NT2/D1 (cell line): ENCODE measurements around the gene LY86.

ENCODE experiments used
- DNase-seq: peaks from one replicate; pipeline ENCODE4 v3.0.0-alpha.2; 2011; ENCODE audit warnings: low read depth, low spot score
- H3K27me3 ChIP-seq: 2 replicates; pipeline ENCODE4 v1.6.0; 2011; ENCODE audit warnings: mild to moderate bottlenecking; ENCODE audit not compliant: insufficient read length, insufficient read depth
- H3K36me3 ChIP-seq: 2 replicates; pipeline ENCODE4 v1.6.1; 2011; ENCODE audit warnings: mild to moderate bottlenecking, low read length, mixed read lengths; ENCODE audit not compliant: insufficient read depth, insufficient read length
- H3K4me1 ChIP-seq: 2 replicates; pipeline ENCODE4 v1.5.1; 2011; ENCODE audit not compliant: insufficient read depth, insufficient read length
- H3K4me3 ChIP-seq: 2 replicates; pipeline ENCODE4 v1.5.1; 2011; ENCODE audit warnings: low read depth; ENCODE audit not compliant: insufficient read length
- H3K9ac ChIP-seq: 2 replicates; pipeline ENCODE4 v1.6.0; 2011; ENCODE audit warnings: low read depth; ENCODE audit not compliant: insufficient read length
- H3K9me3 ChIP-seq: 2 replicates; pipeline ENCODE4 v1.5.1; 2011; ENCODE audit warnings: mild to moderate bottlenecking, low read length; ENCODE audit not compliant: insufficient read depth
- SUZ12 ChIP-seq: IDR thresholded peaks from 2 replicates; pipeline ENCODE4 v1.6.1; 2011; ENCODE audit not compliant: insufficient read length, insufficient read depth; ENCODE audit errors: extremely low read depth
- YY1 ChIP-seq: IDR thresholded peaks from 2 replicates; pipeline ENCODE4 v1.6.1; 2011; ENCODE audit not compliant: insufficient read length, insufficient read depth
- ZNF274 ChIP-seq: IDR thresholded peaks from 2 replicates; pipeline ENCODE4 v1.6.1; 2011; ENCODE audit warnings: mild to moderate bottlenecking, low read depth, low read length

Gene LY86

DNA sequence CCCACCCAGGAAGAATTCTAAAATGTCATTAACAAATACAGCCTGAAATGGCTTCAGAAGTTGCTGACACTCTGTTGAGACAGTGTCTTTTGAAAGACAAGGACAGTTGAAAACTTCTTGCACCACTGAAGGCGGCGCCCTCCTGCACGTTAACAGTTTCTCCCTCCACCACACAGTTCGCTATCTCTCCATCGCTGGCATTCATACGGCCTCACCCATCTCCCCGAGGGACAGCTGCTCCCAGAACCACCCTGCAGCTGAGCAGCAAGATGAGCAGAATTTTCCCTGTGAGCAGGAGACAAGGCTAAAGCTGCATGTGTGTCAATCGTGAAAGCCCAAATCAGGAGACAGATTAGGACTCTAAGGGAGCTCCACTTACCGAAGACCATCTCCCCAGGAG is 113.3 kb downstream of the LY86 start:
- Histone ChIP-seq H3K4me3 (no peak overlapping the region), H3K4me1 (peaks cover 1% of the 10 kb centered on the region), H3K27me3 (no peaks in the 10 kb centered on the region), H3K9me3 (no peaks in the 10 kb centered on the region), H3K36me3 (no peaks in the 10 kb centered on the region), H3K9ac (no peak overlapping the region)
- DNase-seq = no peak
- TF ChIP-seq SUZ12 (no peak), ZNF274 (no peak), YY1 (no peak)

DNA sequence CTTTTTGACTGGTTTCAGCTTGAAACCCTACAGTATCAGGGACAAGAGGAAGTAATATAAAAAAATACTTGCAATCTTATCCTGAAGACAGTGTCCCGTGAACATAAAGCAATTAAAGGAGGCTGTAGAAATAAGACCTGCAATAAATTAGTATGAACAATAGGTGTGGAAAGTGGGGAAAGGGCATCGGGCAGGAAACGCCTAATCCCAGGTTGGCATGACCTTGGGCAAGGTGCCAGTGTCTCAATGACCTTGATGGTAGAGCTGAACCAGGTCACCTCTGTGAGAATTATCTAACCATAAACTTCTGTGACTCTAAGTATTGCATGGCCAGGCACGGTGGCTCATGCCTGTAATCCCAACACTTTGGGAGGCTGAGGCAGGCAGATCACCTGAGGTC is 115.2 kb downstream of the LY86 start:
- peaks cover 1% of the 10 kb centered on the region for H3K4me1 ChIP-seq

More for the DNA sequence above, 115.2 kb downstream of the LY86 start:
- Histone ChIP-seq H3K27me3 (no peaks in the 10 kb centered on the region), H3K4me3 (no peak overlapping the region), H3K36me3 (no peaks in the 10 kb centered on the region), H3K9ac (no peak overlapping the region), H3K9me3 (no peaks in the 10 kb centered on the region)
- TF ChIP-seq YY1 = no peak
- TF ChIP-seq ZNF274 = no peak
- TF ChIP-seq SUZ12 = no peak
- no peak for DNase-seq
